Endothelial cell of umbilical vein (primary cell): ENCODE results near the gene PTER. TPM values are rescaled to one million over a fixed set of nuclear protein-coding genes. Genes with fewer than 3 reads are reported as not detected.

Experiments
- BruUV-seq: library from RNA; stranded (reverse); fragments of 400-500 nt; replicated peaks from 2 replicates; lab custom pipeline; 2021; lab: Mats Ljungman, UMichigan
- CTCF ChIA-PET: fragments of 300-600, 350-600 bp; sonication (Branson Sonifier 250); formaldehyde crosslinking; loops from one replicate; lab custom pipeline; 2021; ENCODE audit warnings: antibody characterized with exemption, inconsistent platforms; lab: Charles Lee
- POLR2A ChIA-PET: fragments of 300-600, 350-600 bp; sonication (Branson Sonifier 250); formaldehyde crosslinking; loops from one replicate; lab custom pipeline; 2021; ENCODE audit warnings: antibody characterized with exemption, inconsistent platforms; lab: Charles Lee
- DNase-seq: peaks from one replicate; pipeline ENCODE4 v3.0.0-alpha.2; 2011; ENCODE audit warnings: low read depth, low spot score
- FAIRE-seq: peaks from 2 replicates; lab custom pipeline; 2011; peaks lifted over from hg19 to GRCh38; lab: Jason Lieb, UNC
- H2AFZ ChIP-seq: 2 replicates; pipeline ENCODE4 v1.6.0; 2012; ENCODE audit warnings: low read depth, low read length, control low read depth, inconsistent platforms
- H3K27ac ChIP-seq: 2 replicates; pipeline ENCODE4 v1.5.1; 2011; ENCODE audit warnings: low read depth, mild to moderate bottlenecking, control low read depth, low read length, moderate library complexity; ENCODE audit not compliant: insufficient read depth
- H3K27me3 ChIP-seq, 2 experiments: 2 replicates each; pipeline versions ENCODE4 v1.6.0 to v1.6.1; 2011; ENCODE audit warnings: low read length in 2 of 2, mixed read lengths in 1 of 2; ENCODE audit not compliant: control insufficient read depth in 2 of 2, insufficient read depth in 2 of 2
- H3K36me3 ChIP-seq, 2 experiments: 2 replicates in 1 of 2; 3 replicates in 1 of 2; pipeline ENCODE4 v1.5.1; 2011; ENCODE audit warnings: low read length in 2 of 2, mild to moderate bottlenecking in 1 of 2, moderate library complexity in 1 of 2; ENCODE audit not compliant: control insufficient read depth in 2 of 2, insufficient read depth in 2 of 2; ENCODE audit errors: extremely low read depth in 1 of 2
- H3K4me1 ChIP-seq: 3 replicates; pipeline ENCODE4 v1.5.1; 2011; ENCODE audit warnings: mild to moderate bottlenecking, low read length; ENCODE audit not compliant: control insufficient read depth, insufficient read depth; ENCODE audit errors: extremely low read depth
- H3K4me2 ChIP-seq: 2 replicates; pipeline ENCODE4 v1.6.1; 2011; ENCODE audit warnings: low read length, control low read depth, mixed read lengths; ENCODE audit not compliant: insufficient read depth
- H3K4me3 ChIP-seq, 3 experiments: fragments of 200-600 bp in 1 of 3; sonication (generic), shearing (Covaris generic) in 1 of 3; replicated peaks in 1 of 3; 2 replicates each; pipeline ENCODE4 v1.5.1; 2011 to 2016; ENCODE audit warnings: control low read depth in 3 of 3, low read length in 3 of 3, mild to moderate bottlenecking in 2 of 3, inconsistent platforms in 1 of 3, low read depth in 1 of 3, moderate library complexity in 1 of 3; ENCODE audit not compliant: insufficient read depth in 1 of 3
- H3K79me2 ChIP-seq: 2 replicates; pipeline ENCODE4 v1.6.0; 2012; ENCODE audit warnings: low read length, inconsistent platforms; ENCODE audit not compliant: control insufficient read depth, insufficient read depth
- H3K9ac ChIP-seq: replicated peaks from 2 replicates; pipeline ENCODE3; 2011; ENCODE audit warnings: low read length, control low read depth; ENCODE audit not compliant: insufficient read depth; ENCODE audit errors: extremely low read depth
- H3K9me1 ChIP-seq: replicated peaks from 3 replicates; pipeline ENCODE4 v1.6.0; 2011; ENCODE audit warnings: mild to moderate bottlenecking, low read length; ENCODE audit not compliant: control insufficient read depth, insufficient read depth; ENCODE audit errors: extremely low read depth
- H3K9me3 ChIP-seq: replicated peaks from 2 replicates; pipeline ENCODE4 v1.5.1; 2012; ENCODE audit warnings: low read length, inconsistent platforms; ENCODE audit not compliant: control insufficient read depth, insufficient read depth
- H4K20me1 ChIP-seq: replicated peaks from 2 replicates; pipeline ENCODE3; 2011; ENCODE audit warnings: mild to moderate bottlenecking, low read length; ENCODE audit not compliant: control insufficient read depth, insufficient read depth; ENCODE audit errors: extremely low read depth
- CTCF ChIP-seq, 2 donors: IDR thresholded peaks; 1 replicate in 1 of 2; 2 replicates in 1 of 2; pipeline ENCODE4 v1.5.1; 2011; ENCODE audit warnings: low read length in 2 of 2, mild to moderate bottlenecking in 2 of 2, moderate library complexity in 2 of 2, control low read depth in 1 of 2, inconsistent platforms in 1 of 2, low read depth in 1 of 2; ENCODE audit not compliant: insufficient read depth in 1 of 2; ENCODE audit errors: extremely low read depth in 1 of 2
- EZH2 ChIP-seq: IDR thresholded peaks from 2 replicates; pipeline ENCODE4 v1.6.1; 2012; ENCODE audit warnings: borderline replicate concordance, low read depth, mild to moderate bottlenecking, moderate library complexity, low read length, inconsistent platforms; ENCODE audit not compliant: severe bottlenecking
- FOS ChIP-seq: IDR thresholded peaks from 2 replicates; pipeline ENCODE4 v1.6.1; 2011; ENCODE audit warnings: mild to moderate bottlenecking, low read length, moderate library complexity, borderline replicate concordance; ENCODE audit not compliant: insufficient read depth
- GATA2 ChIP-seq: IDR thresholded peaks from 2 replicates; pipeline ENCODE4 v1.7.0; 2011; ENCODE audit warnings: low read depth, mild to moderate bottlenecking, moderate library complexity, mixed read lengths, low read length; ENCODE audit not compliant: insufficient read length, insufficient read depth
- JUN ChIP-seq: IDR thresholded peaks from 2 replicates; pipeline ENCODE4 v1.6.1; 2011; ENCODE audit warnings: borderline replicate concordance, low read depth; ENCODE audit not compliant: insufficient read length, insufficient read depth
- MAX ChIP-seq: IDR thresholded peaks from 2 replicates; pipeline ENCODE4 v1.6.1; 2011; ENCODE audit not compliant: insufficient read depth, insufficient read length
- MYC ChIP-seq: IDR thresholded peaks from one replicate; pipeline ENCODE4 v1.6.1; 2011; ENCODE audit warnings: mild to moderate bottlenecking, low read depth, low read length
- POLR2AphosphoS5 ChIP-seq: IDR thresholded peaks from 2 replicates; pipeline ENCODE4 v1.6.1; 2012; ENCODE audit warnings: low read depth, mild to moderate bottlenecking, control low read depth, low read length, moderate library complexity; ENCODE audit not compliant: insufficient read depth
- dilution Hi-C: fragments of 300-500 bp; cut with MboI; formaldehyde crosslinking; loops from one replicate; pipeline ENCODE4 v1.15.0; 2019; ENCODE audit warnings: low sequenced_read_pairs; ENCODE audit not compliant: extremely low pct_ligation_motif_present
- intact Hi-C: fragments of 100-400 bp; cut with micrococcal nuclease; formaldehyde crosslinking; loops from one replicate; pipeline ENCODE4 v1.10.0; 2022
- polyA plus RNA-seq, 4 experiments: library from polyadenylated mRNA; depleted of rRNA in 3 of 4; stranded (reverse) in 3 of 4; unstranded in 1 of 4; fragments of >200 nt; gene quantifications; 2 replicates each; pipeline versions ENCODE4 v1.2.1 to v1.2.3, GENCODE V29; 2011 to 2012; ENCODE audit warnings: missing spikeins in 1 of 4
- total RNA-seq: library from RNA; stranded (reverse); gene quantifications from 2 replicates; pipeline ENCODE4 v1.2.3, GENCODE V29; 2021

The PTER gene
- total and polyA plus RNA-seq, 2 donors (not counting 3 experiments of a cell fraction or from before 2014, with no cell fraction given): 1.6 to 4.6 TPM

- H3K9ac ChIP-seq: no peak overlapping the region
- H3K27ac ChIP-seq: no peak overlapping the region
- no peaks in the 10 kb centered on the region for H3K9me1 ChIP-seq
- FAIRE-seq: no peak
- H3K36me3 ChIP-seq: no peaks in the 10 kb centered on the region
- no peak for DNase-seq
- no peaks in the 10 kb centered on the region for H3K4me1 ChIP-seq
- no peaks in the 10 kb centered on the region for H3K79me2 ChIP-seq
- no peaks in the 10 kb centered on the region for H3K9me3 ChIP-seq
- H3K4me3 ChIP-seq: no peak overlapping the region
- BruUV-seq: no TSS peak
- H2AFZ ChIP-seq: no peak overlapping the region
- intact Hi-C loops: no loop called here
- ChIA-PET CTCF (no interaction called here), POLR2A (no interaction called here)
- H4K20me1 ChIP-seq: no peaks in the 10 kb centered on the region
- peaks cover 15 to 28% of the 10 kb centered on the region in 2 experiments for H3K27me3 ChIP-seq
- dilution Hi-C loops: no loop called here
- TF ChIP-seq MYC: no peak
- no peak overlapping the region for H3K4me2 ChIP-seq
Observed at GRCh38 chr10:16529853-16530252, 93.0 kb downstream of the PTER start.

GRCh38 chr10:16536155-16536554, 99.3 kb downstream of the PTER start:
- no peak for DNase-seq
- Histone ChIP-seq H3K4me3 (no peak overlapping the region), H3K27me3 (peaks cover 0 to 3% of the 10 kb centered on the region in 2 experiments), H3K9me1 (no peaks in the 10 kb centered on the region), H3K9ac (no peak overlapping the region), H3K9me3 (no peaks in the 10 kb centered on the region), H3K36me3 (no peaks in the 10 kb centered on the region), H3K79me2 (no peaks in the 10 kb centered on the region), H3K4me2 (no peak overlapping the region), H3K4me1 (no peaks in the 10 kb centered on the region), H4K20me1 (no peaks in the 10 kb centered on the region), H3K27ac (no peak overlapping the region), H2AFZ (no peak overlapping the region)
- intact Hi-C loops (no loop called here), dilution Hi-C loops (no loop called here)
- no TSS peak for BruUV-seq
- TF ChIP-seq MAX (no peak), POLR2AphosphoS5 (no peak), EZH2 (no peak), JUN (no peak), FOS (no peak), CTCF (IDR thresholded peaks at IDR 0.05; ENCODE audit: extremely low read depth in 1 of 2, insufficient read depth in 1 of 2, low read depth in 1 of 2, low read length in 2 of 2) (no peak), MYC (no peak), GATA2 (no peak)
- FAIRE-seq: no peak
- ChIA-PET POLR2A (no interaction called here), CTCF (interaction anchor here (2.7 kb wide), 1 partner anchor 9 kb away, joined by 11 read pairs; no protein-coding TSS in a partner anchor)
